ENCODE results near the gene RALGPS1.

Gene RALGPS1

GRCh38 chr9:127102788-127103187, 188.2 kb downstream of the RALGPS1 start:
- no peak for DNase-seq

- no peak for DNase-seq
These were observed 190.2 kb downstream of the RALGPS1 start for GRCh38 chr9:127104581-127105311.

- no peak for DNase-seq
These were observed 191.4 kb downstream of the RALGPS1 start for GRCh38 chr9:127105805-127106465.

GRCh38 chr9:127106466-127106855, 191.9 kb downstream of the RALGPS1 start:
- no peak for DNase-seq

GRCh38 chr9:127107171-127107928, 192.8 kb downstream of the RALGPS1 start:
- no peak for DNase-seq

- no peak for DNase-seq
These were observed 193.6 kb downstream of the RALGPS1 start for GRCh38 chr9:127107929-127108876.

GRCh38 chr9:127109212-127109711, 194.7 kb downstream of the RALGPS1 start:
- no peak for DNase-seq

- DNase-seq, result no peak
These were observed 197.5 kb downstream of the RALGPS1 start for GRCh38 chr9:127112056-127112455.

GRCh38 chr9:127112735-127113161, 198.2 kb downstream of the RALGPS1 start:
- no peak for DNase-seq

- no peak for DNase-seq
These were observed 198.8 kb downstream of the RALGPS1 start for GRCh38 chr9:127113191-127113972.

- DNase-seq, result no peak
These were observed 200.0 kb downstream of the RALGPS1 start for GRCh38 chr9:127114606-127115005.

GRCh38 chr9:127116088-127116726, 201.6 kb downstream of the RALGPS1 start:
- no peak for DNase-seq

GRCh38 chr9:127116957-127117356, 202.4 kb downstream of the RALGPS1 start:
- no peak for DNase-seq

- no peak for DNase-seq
These were observed 203.2 kb downstream of the RALGPS1 start for GRCh38 chr9:127117801-127118200.

- no peak for DNase-seq
These were observed 204.2 kb downstream of the RALGPS1 start for GRCh38 chr9:127118597-127119319.

GRCh38 chr9:127119320-127119709, 204.7 kb downstream of the RALGPS1 start:
- no peak for DNase-seq

GRCh38 chr9:127121628-127122175, 207.1 kb downstream of the RALGPS1 start:
- DNase-seq, result no peak

- DNase-seq, result no peak
These were observed 207.8 kb downstream of the RALGPS1 start, which contains the start of gene ANGPTL2 for GRCh38 chr9:127122176-127123063. Gene ANGPTL2, minus strand, starts transcription at chr9:127122635. Its CDS starts 13,904 bp downstream, at chr9:127108731.

Data from activated CD8-positive, alpha-beta memory T cell treated with anti-CD3 and anti-CD28 coated beads for 24 hours (primary cell).